GM12872 (cell line): ENCODE measurements around the gene FUT7.

Experiments
- TF ChIP-seq, protein P1 (sequence below): IDR thresholded peaks from 3 replicates; pipeline ENCODE4 v1.5.1; 2011; ENCODE audit warnings: low read depth, mild to moderate bottlenecking, low read length, moderate library complexity; ENCODE audit not compliant: insufficient read depth

Gene FUT7

GRCh38 chr9:137037035-137037434 is 5.1 kb upstream of the FUT7 start:
- TF ChIP-seq, protein P1, sequence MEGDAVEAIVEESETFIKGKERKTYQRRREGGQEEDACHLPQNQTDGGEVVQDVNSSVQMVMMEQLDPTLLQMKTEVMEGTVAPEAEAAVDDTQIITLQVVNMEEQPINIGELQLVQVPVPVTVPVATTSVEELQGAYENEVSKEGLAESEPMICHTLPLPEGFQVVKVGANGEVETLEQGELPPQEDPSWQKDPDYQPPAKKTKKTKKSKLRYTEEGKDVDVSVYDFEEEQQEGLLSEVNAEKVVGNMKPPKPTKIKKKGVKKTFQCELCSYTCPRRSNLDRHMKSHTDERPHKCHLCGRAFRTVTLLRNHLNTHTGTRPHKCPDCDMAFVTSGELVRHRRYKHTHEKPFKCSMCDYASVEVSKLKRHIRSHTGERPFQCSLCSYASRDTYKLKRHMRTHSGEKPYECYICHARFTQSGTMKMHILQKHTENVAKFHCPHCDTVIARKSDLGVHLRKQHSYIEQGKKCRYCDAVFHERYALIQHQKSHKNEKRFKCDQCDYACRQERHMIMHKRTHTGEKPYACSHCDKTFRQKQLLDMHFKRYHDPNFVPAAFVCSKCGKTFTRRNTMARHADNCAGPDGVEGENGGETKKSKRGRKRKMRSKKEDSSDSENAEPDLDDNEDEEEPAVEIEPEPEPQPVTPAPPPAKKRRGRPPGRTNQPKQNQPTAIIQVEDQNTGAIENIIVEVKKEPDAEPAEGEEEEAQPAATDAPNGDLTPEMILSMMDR: no peak

DNA sequence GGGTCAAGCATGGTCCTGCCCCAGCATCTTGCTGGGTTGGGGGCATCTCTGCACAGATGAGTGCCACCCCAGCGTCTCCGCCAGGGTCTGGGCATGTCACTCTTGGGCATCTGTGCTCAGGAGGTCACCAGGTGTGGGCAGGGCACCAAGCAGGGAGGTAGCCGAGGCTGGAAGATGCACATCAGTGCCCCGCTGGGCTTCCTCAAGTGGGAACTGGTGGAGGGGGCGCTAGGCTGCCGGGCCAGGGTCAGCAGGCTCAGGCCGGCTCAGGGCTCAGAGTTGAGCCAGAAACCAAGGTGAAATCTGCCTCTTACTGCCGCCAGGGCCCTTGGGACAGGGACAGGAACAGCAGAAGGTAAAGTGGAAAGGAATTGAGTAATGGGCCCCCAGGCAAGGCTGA is 4.0 kb upstream of the FUT7 start:
- TF ChIP-seq, protein P1: no peak

DNA sequence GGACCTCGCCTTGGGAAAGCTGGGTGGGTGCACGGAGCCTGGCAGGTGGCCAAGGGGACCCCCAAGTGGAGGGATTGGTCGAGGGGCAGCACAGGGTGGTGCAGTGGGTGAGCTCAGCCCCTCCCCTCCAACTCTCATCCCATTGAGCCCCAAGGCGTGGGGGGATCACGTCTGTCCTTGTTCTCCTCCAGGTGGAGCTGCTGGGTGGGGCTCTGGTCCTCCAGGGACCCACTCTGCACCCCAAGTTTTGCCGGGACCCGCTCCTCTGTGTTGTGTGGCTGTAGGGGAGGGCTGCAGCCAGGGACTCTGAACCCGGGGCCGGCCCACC is 3.6 kb upstream of the FUT7 start:
- TF ChIP-seq, protein P1: no peak

DNA sequence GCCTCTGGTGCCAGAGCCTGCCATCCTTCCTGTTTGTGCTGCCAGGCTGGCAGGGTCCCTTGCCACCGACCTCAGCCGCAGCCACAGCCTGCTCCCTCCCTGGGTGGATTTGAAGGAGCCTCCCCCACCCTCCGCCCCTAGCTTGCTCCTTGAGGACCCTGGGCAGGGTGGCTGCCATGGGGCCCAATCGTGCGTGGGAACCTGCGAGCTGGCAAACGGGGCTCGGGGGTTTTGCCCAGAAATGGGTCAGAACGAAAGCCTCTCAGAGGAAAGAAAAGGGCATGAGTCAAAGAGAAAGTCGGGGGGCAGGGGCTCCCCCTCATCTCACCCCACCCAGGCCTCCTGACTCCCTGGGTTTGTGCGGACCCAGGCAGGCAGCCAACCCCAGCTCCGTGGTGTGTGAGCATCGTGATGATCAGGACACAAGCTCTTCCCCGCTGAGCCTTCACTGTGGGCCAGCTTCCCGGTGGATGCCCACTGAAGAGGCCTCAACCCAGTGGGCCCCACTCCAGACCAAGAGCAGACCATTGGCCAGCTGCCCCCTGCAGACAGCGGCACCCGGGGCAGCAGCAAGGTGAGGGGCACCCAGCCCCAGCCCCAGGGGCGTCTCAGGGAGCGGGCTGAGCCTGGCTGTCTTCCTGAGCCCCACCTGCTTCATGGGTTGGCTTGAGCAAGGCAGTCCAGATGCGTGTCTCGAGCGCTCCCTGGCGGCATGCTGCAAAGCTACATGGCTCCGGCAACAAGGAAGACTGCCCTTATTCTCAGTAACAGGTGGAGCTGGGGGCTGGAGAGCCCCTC is 3.0 kb upstream of the FUT7 start:
- TF ChIP-seq, protein P1: peak; percentile 97

DNA sequence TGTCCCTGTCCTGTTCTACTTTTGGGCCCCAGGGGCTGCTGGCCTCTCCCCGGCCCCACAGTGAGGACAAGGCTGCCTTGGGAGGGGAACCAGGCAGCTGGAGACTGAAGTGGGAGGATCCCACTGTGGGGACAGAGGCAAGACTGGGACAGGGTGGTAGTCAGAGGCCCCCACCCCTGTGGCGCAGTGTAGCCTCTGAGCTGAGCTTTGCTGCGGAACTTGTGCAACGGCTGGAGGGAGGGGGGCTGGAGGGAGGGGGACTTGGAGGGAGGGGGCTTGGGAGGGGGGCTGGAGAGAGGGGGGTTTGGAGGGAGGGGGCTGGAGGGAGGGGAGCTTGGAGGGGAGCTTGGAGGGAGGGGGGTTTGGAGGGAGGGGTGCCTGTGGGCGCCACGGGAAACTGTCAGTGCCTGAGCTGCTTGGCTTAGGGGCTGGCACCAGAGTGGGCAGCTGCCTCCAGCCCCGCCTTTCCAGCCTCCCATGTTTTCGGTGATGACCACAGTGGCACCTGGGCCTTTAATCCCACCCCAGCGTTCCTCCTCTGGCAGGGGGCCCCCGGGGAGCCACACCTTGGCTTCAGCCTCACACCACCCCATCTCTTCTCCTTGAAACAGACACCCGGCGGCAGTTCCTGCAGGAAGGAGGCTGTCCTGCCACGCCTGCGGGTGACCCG is 2.3 kb upstream of the FUT7 start:
- TF ChIP-seq, protein P1: no peak

- TF ChIP-seq, protein P1: no peak
Measured at GRCh38 chr9:137032858-137033257, 970 bp upstream of the FUT7 start.

GRCh38 chr9:137030538-137031527 is 1.1 kb downstream of the FUT7 start:
- TF ChIP-seq, protein P1: no peak
